Testis (tissue), 2 donors: Measurements from ENCODE around the gene RACK1.

Experiments
- CTCF ChIP-seq, 3 experiments: fragments of 450-650 bp in 2 of 3; fragments of 200-600 bp in 1 of 3; sonication (generic) in 1 of 3; IDR thresholded peaks; one replicate each; pipeline ENCODE4 v1.5.1; 2016 to 2019; ENCODE audit warnings: antibody characterized with exemption in 3 of 3, mild to moderate bottlenecking in 2 of 3, moderate library complexity in 1 of 3
- POLR2A ChIP-seq: fragments of 450-650 bp; IDR thresholded peaks from one replicate; pipeline ENCODE4 v1.6.1; 2017; ENCODE audit warnings: antibody characterized with exemption, mild to moderate bottlenecking, moderate library complexity

- TF ChIP-seq CTCF (IDR thresholded peaks at IDR 0.05) (no peak), POLR2A (no peak)
Observed at GRCh38 chr5:181235323-181235688, 8.4 kb downstream of the RACK1 start.
